Stimulated activated CD4-positive, alpha-beta T cell treated with anti-CD3 and anti-CD28 coated beads, Interleukin-15, amount 100 ng/mL, for 48 hours (primary cell): ENCODE data around the gene ZNF692.

Experiments used
- DNase-seq, 2 donors: peaks; one replicate each; pipeline ENCODE4 v3.0.0-alpha.2; 2020; ENCODE audit warnings: low read depth in 2 of 2

The ZNF692 gene

GRCh38 chr1:248873993-248874533 is 15.2 kb upstream of the ZNF692 start:
- peak; percentile 68 to 70 for DNase-seq

- peak; percentile 91 to 92 for DNase-seq
These were observed 14.6 kb upstream of the ZNF692 start for GRCh38 chr1:248873409-248873992.

- DNase-seq, result peak in 1 of 2 donors; percentile 36
These were observed 14.0 kb upstream of the ZNF692 start for GRCh38 chr1:248872752-248873408.

GRCh38 chr1:248871837-248872401 is 13.0 kb upstream of the ZNF692 start:
- DNase-seq, result no peak

GRCh38 chr1:248862998-248863881 is 4.4 kb upstream of the ZNF692 start:
- peak; percentile 56 to 81 for DNase-seq

- DNase-seq, result no peak
These were observed 3.8 kb upstream of the ZNF692 start for GRCh38 chr1:248862695-248862997.

- DNase-seq, result no peak
These were observed 2.7 kb upstream of the ZNF692 start for GRCh38 chr1:248861616-248862015.

- DNase-seq, result no peak
These were observed 1.1 kb upstream of the ZNF692 start for GRCh38 chr1:248860007-248860406.

- peak in 1 of 2 donors; percentile 35 for DNase-seq
These were observed 592 bp downstream of the ZNF692 start for GRCh38 chr1:248858096-248858890.

- no peak for DNase-seq
These were observed 1.2 kb downstream of the ZNF692 start for GRCh38 chr1:248857749-248858095.

GRCh38 chr1:248857201-248857600 is 1.7 kb downstream of the ZNF692 start:
- no peak for DNase-seq

GRCh38 chr1:248856176-248856575 is 2.7 kb downstream of the ZNF692 start:
- DNase-seq, result no peak

GRCh38 chr1:248855580-248855979 is 3.3 kb downstream of the ZNF692 start:
- DNase-seq, result no peak

GRCh38 chr1:248853663-248854375 is 5.1 kb downstream of the ZNF692 start:
- no peak for DNase-seq

GRCh38 chr1:248852481-248853405 is 6.1 kb downstream of the ZNF692 start:
- DNase-seq, result no peak

GRCh38 chr1:248851390-248851789 is 7.5 kb downstream of the ZNF692 start:
- DNase-seq, result no peak

- DNase-seq, result no peak
These were observed 8.2 kb downstream of the ZNF692 start for GRCh38 chr1:248850536-248851251.

GRCh38 chr1:248850124-248850523 is 8.8 kb downstream of the ZNF692 start:
- no peak for DNase-seq

- no peak for DNase-seq
These were observed 9.2 kb downstream of the ZNF692 start for GRCh38 chr1:248849637-248850036.
